CD4-positive, alpha-beta memory T cell (primary cell): Measurements from ENCODE around the gene ALCAM. TPM values are rescaled to one million over a fixed set of nuclear protein-coding genes. Genes with fewer than 3 reads are reported as not detected.

Source experiments
- CTCF ChIA-PET: fragments of 350-600 bp; sonication (Branson Sonifier 250); formaldehyde crosslinking; loops from one replicate; lab custom pipeline; 2021; ENCODE audit warnings: inconsistent platforms; ENCODE audit not compliant: partially characterized antibody; lab: Charles Lee
- POLR2A ChIA-PET: fragments of 350-600 bp; sonication (Branson Sonifier 250); formaldehyde crosslinking; loops from one replicate; lab custom pipeline; 2021; ENCODE audit not compliant: partially characterized antibody; lab: Charles Lee
- DNase-seq, 5 donors: peaks; one replicate each; pipeline versions ENCODE4 v3.0.0 to v3.0.0-alpha.2; 2020 to 2022; ENCODE audit warnings: mixed read lengths in 1 of 5
- H3K27ac ChIP-seq: one replicate; pipeline ENCODE4 v1.7.0; 2013; ENCODE audit warnings: low read depth, low read length
- H3K27me3 ChIP-seq: 2 replicates; pipeline ENCODE4 v1.7.0; 2013; ENCODE audit warnings: mild to moderate bottlenecking, low read length, moderate library complexity; ENCODE audit not compliant: insufficient read depth
- H3K36me3 ChIP-seq: 2 replicates; pipeline ENCODE4 v1.7.0; 2013; ENCODE audit warnings: mild to moderate bottlenecking, low read length, moderate library complexity; ENCODE audit not compliant: insufficient read depth
- H3K4me1 ChIP-seq: 2 replicates; pipeline ENCODE4 v1.7.0; 2013; ENCODE audit warnings: mild to moderate bottlenecking, low read length, moderate library complexity; ENCODE audit not compliant: insufficient read depth
- H3K4me3 ChIP-seq, 2 donors: one replicate each; pipeline ENCODE4 v1.7.0; 2013; ENCODE audit warnings: low read length in 2 of 2, mild to moderate bottlenecking in 1 of 2
- H3K9me3 ChIP-seq, 2 donors: one replicate each; pipeline ENCODE4 v1.7.0; 2013; ENCODE audit warnings: low read length in 2 of 2, control low read depth in 1 of 2; ENCODE audit not compliant: control insufficient read depth in 1 of 2
- H3K27ac Mint-ChIP-seq, 7 donors: one replicate each; pipeline ENCODE4 v1.8.0; 2020 to 2021; ENCODE audit warnings: mixed read lengths in 7 of 7, mild to moderate bottlenecking in 6 of 7, inconsistent platforms in 3 of 7, moderate library complexity in 3 of 7
- H3K27me3 Mint-ChIP-seq, 2 donors: one replicate each; pipeline ENCODE4 v1.8.0; 2020 to 2021; ENCODE audit warnings: mixed read lengths in 2 of 2
- H3K36me3 Mint-ChIP-seq, 2 donors: one replicate each; pipeline ENCODE4 v1.8.0; 2020 to 2021; ENCODE audit warnings: mixed read lengths in 2 of 2, inconsistent platforms in 1 of 2, mild to moderate bottlenecking in 1 of 2
- H3K4me1 Mint-ChIP-seq, 4 donors: one replicate each; pipeline ENCODE4 v1.8.0; 2020 to 2021; ENCODE audit warnings: mixed read lengths in 4 of 4, mild to moderate bottlenecking in 1 of 4
- H3K4me3 Mint-ChIP-seq, 8 donors: one replicate each; pipeline ENCODE4 v1.8.0; 2020 to 2021; ENCODE audit warnings: mixed read lengths in 8 of 8, mild to moderate bottlenecking in 7 of 8, moderate library complexity in 6 of 8, inconsistent platforms in 3 of 8
- H3K9me3 Mint-ChIP-seq, 8 donors: one replicate each; pipeline ENCODE4 v1.8.0; 2020 to 2021; ENCODE audit warnings: mixed read lengths in 8 of 8, mild to moderate bottlenecking in 5 of 8, inconsistent platforms in 3 of 8, moderate library complexity in 1 of 8
- intact Hi-C: fragments of 100-400 bp; cut with micrococcal nuclease; formaldehyde crosslinking; loops from one replicate; pipeline ENCODE4 v1.15.1; 2023
- polyA plus RNA-seq, 2 donors: library from polyadenylated mRNA; unstranded; fragments of 300-500 nt; fragmentation: Illumina TruSeq; gene quantifications; one replicate each; pipeline ENCODE4 v1.2.3, GENCODE V29; 2021
- total RNA-seq, 2 experiments: library from RNA; stranded (reverse); gene quantifications; one replicate each; pipeline ENCODE4 v1.2.3, GENCODE V29; 2021

Gene ALCAM
- total and polyA plus RNA-seq, 4 experiments from 2014 or later: 5.5 to 10.6 (median 8.6) TPM

GRCh38 chr3:105415951-105416350 lies 49.2 kb downstream of the ALCAM start:
- Histone ChIP-seq H3K27me3 (no peaks in the 10 kb centered on the region), H3K4me1 (no peaks in the 10 kb centered on the region), H3K36me3 (no peaks in the 10 kb centered on the region), H3K9me3 (no peaks in the 10 kb centered on the region), H3K27ac (no peak overlapping the region), H3K4me3 (no peak overlapping the region)
- Mint-ChIP-seq H3K4me3 (no peak overlapping the region), H3K36me3 (no peaks in the 10 kb centered on the region), H3K27me3 (no peaks in the 10 kb centered on the region), H3K4me1 (peaks cover 0 to 8% (median 1%) of the 10 kb centered on the region in 4 donors), H3K27ac (no peak overlapping the region), H3K9me3 (peaks cover 0 to 3% (median 0%) of the 10 kb centered on the region in 8 donors)
- no peak for DNase-seq
- CTCF ChIA-PET: no interaction called here
- POLR2A ChIA-PET: no interaction called here
- intact Hi-C loops: no loop called here

DNA sequence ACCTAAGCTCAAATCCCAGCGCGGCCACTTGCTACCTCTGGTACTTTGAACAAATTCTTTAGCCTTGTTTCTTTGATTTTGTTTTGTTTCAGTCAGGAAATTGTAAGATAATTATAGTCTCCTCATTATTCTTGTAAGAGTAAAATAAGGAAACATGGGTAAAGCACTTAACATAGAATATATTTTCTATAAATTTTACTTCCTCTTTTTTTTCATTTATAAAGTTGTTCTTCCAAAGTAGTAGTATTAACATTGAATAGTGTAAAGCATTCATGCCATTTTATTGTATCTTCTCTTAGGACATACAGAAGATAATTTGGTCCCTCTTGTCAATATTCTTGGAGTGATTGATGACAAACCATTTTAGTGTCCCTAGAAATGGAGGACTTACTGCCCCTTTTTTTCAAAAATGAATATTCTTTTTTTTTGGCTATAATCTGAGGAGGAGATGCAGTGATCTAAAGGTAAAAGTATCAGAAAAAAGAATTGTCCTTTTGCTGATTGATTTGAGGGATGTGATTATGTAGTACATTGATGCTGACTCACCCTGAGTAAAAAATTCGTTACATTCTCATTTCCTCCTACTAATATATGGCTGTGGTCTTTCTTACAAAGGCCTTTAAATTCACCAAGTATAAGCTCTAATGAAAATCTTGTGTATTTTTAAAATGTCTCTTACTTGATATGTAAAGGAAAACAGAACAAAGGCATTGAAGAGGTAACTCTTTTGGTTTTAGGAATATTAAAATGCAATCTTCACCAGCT lies 51.0 kb downstream of the ALCAM start:
- no peaks in the 10 kb centered on the region for H3K27me3 Mint-ChIP-seq
- no peak overlapping the region for H3K27ac Mint-ChIP-seq
- no peak overlapping the region for H3K4me3 Mint-ChIP-seq
- H3K36me3 Mint-ChIP-seq: no peaks in the 10 kb centered on the region
- Histone ChIP-seq H3K36me3 (no peaks in the 10 kb centered on the region), H3K4me1 (no peaks in the 10 kb centered on the region), H3K9me3 (no peaks in the 10 kb centered on the region), H3K27ac (no peak overlapping the region), H3K27me3 (no peaks in the 10 kb centered on the region), H3K4me3 (no peak overlapping the region)
- DNase-seq: no peak
- intact Hi-C loops: no loop called here
- ChIA-PET POLR2A (no interaction called here), CTCF (no interaction called here)
- H3K9me3 Mint-ChIP-seq: peaks cover 0 to 3% (median 0%) of the 10 kb centered on the region in 8 donors
- H3K4me1 Mint-ChIP-seq: peaks cover 0 to 8% (median 1%) of the 10 kb centered on the region in 4 donors

DNA sequence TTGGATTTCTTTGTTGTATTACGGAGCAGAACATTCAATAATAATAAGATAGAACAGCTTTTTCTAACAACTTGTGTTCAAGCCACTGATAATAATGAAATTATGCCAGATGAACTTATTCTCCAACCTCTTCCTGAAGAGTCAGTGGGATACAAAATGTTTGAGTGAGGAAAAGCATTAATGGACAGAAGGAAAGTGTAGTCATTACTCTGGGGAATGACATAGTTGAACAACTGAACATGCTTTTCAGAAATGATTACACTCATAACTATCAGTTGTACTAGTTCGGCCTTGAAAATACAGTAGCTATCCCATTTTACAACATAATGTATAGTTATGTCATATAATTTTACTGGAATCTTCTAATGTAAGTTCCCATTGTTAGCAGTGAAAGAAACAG lies 55.9 kb downstream of the ALCAM start:
- H3K36me3 Mint-ChIP-seq: no peaks in the 10 kb centered on the region
- Histone ChIP-seq H3K27ac (no peak overlapping the region), H3K9me3 (no peaks in the 10 kb centered on the region), H3K36me3 (no peaks in the 10 kb centered on the region), H3K27me3 (no peaks in the 10 kb centered on the region), H3K4me3 (no peak overlapping the region), H3K4me1 (no peaks in the 10 kb centered on the region)
- H3K4me1 Mint-ChIP-seq: peaks cover 0 to 4% (median 1%) of the 10 kb centered on the region in 4 donors
- H3K27me3 Mint-ChIP-seq: no peaks in the 10 kb centered on the region
- no peak overlapping the region for H3K4me3 Mint-ChIP-seq
- intact Hi-C loops: no loop called here
- ChIA-PET CTCF (no interaction called here), POLR2A (no interaction called here)
- no peak for DNase-seq
- H3K27ac Mint-ChIP-seq: no peak overlapping the region
- H3K9me3 Mint-ChIP-seq: peaks cover 0 to 3% (median 0%) of the 10 kb centered on the region in 8 donors

DNA sequence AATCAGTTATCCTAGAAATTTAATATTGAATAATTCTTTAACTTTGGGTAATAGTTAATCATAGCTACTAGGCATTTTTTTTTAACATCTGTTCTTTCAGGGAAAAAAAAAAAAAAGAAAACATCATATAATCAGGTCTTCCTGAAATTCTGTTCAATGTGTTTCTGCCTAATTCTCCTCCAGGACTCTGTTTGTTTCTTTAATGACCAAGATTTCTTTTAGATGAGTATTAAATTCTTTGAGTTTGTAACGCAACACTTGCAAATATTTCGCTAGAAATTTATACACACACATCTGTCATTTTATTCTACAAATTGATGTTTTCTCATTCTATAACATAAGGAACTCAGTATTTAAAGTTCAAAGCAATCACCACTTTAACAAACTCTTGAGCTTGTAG lies 56.7 kb downstream of the ALCAM start:
- no peaks in the 10 kb centered on the region for H3K27me3 Mint-ChIP-seq
- no peaks in the 10 kb centered on the region for H3K36me3 Mint-ChIP-seq
- no peak overlapping the region for H3K4me3 ChIP-seq
- H3K27ac ChIP-seq: no peak overlapping the region
- no peaks in the 10 kb centered on the region for H3K4me1 ChIP-seq
- H3K9me3 Mint-ChIP-seq: peaks cover 0 to 3% (median 0%) of the 10 kb centered on the region in 8 donors
- H3K9me3 ChIP-seq: no peaks in the 10 kb centered on the region
- H3K27ac Mint-ChIP-seq: no peak overlapping the region
- H3K27me3 ChIP-seq: no peaks in the 10 kb centered on the region
- no peaks in the 10 kb centered on the region for H3K36me3 ChIP-seq
- DNase-seq: no peak
- CTCF ChIA-PET: no interaction called here
- POLR2A ChIA-PET: no interaction called here
- peaks cover 0 to 4% (median 1%) of the 10 kb centered on the region in 4 donors for H3K4me1 Mint-ChIP-seq
- no peak overlapping the region for H3K4me3 Mint-ChIP-seq
- intact Hi-C loops: no loop called here

DNA sequence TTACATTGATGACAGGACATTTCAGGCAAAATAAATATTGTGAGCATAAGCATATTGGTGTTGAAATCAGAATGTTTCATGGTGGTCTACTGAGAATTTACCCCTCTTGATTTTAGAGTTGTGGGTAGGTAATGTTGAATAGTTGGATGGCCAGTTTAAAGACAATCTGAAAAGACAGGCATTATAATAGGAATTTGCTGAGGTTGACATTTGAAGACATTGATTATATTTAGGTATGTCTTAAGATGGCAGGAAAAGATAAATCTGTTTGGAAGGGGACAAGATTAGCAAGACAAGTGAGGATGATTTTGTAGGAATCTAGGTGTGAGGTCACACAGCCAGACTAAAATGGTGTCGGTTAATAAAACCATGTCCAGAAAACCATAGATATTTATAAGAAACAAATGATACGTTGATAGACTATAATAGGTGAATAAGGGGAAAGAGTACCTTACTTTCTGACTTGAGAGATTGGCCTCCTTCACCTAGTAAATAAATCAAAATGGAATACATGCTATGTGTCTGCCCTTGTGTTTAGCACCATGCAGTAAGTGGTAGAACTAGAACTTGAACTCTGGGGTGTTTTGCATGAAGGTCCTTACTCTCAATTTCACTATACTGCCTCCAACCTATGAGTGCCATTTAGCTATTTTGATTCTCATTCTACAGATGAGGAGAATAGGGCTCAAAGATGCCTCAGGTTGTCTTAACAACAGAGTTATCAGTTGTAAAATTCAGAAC lies 57.9 kb downstream of the ALCAM start:
- intact Hi-C loops: no loop called here
- no peak overlapping the region for H3K27ac ChIP-seq
- no peaks in the 10 kb centered on the region for H3K9me3 ChIP-seq
- no peak overlapping the region for H3K4me3 Mint-ChIP-seq
- no peak for DNase-seq
- H3K27ac Mint-ChIP-seq: no peak overlapping the region
- no peaks in the 10 kb centered on the region for H3K36me3 ChIP-seq
- H3K9me3 Mint-ChIP-seq: peaks cover 0 to 3% (median 0%) of the 10 kb centered on the region in 8 donors
- no peaks in the 10 kb centered on the region for H3K27me3 ChIP-seq
- H3K36me3 Mint-ChIP-seq: no peaks in the 10 kb centered on the region
- no peaks in the 10 kb centered on the region for H3K27me3 Mint-ChIP-seq
- H3K4me1 Mint-ChIP-seq: no peaks in the 10 kb centered on the region
- no peak overlapping the region for H3K4me3 ChIP-seq
- ChIA-PET CTCF (no interaction called here), POLR2A (no interaction called here)
- H3K4me1 ChIP-seq: no peaks in the 10 kb centered on the region

DNA sequence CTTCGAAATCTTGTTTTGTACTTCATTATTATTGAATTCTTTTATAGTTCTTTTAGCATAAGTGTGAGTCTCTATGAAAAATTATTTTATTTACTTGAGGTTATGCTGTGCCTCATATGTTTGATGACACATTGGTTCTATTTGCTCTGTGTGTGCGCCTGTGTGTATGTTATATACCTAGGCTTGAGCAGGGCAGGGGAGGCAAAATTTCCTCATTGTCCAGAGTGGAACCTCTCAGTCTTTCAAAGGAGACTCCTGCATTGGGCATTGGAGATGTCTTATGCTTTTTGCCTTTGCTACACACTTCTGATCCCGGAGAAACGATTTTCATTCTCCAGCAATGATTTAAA lies 58.4 kb downstream of the ALCAM start:
- H3K4me1 Mint-ChIP-seq: no peaks in the 10 kb centered on the region
- no peaks in the 10 kb centered on the region for H3K36me3 Mint-ChIP-seq
- ChIA-PET CTCF (no interaction called here), POLR2A (no interaction called here)
- H3K4me3 Mint-ChIP-seq: no peak overlapping the region
- Histone ChIP-seq H3K27me3 (no peaks in the 10 kb centered on the region), H3K27ac (no peak overlapping the region), H3K9me3 (no peaks in the 10 kb centered on the region), H3K4me1 (no peaks in the 10 kb centered on the region), H3K4me3 (no peak overlapping the region), H3K36me3 (no peaks in the 10 kb centered on the region)
- no peaks in the 10 kb centered on the region for H3K27me3 Mint-ChIP-seq
- intact Hi-C loops: no loop called here
- H3K9me3 Mint-ChIP-seq: peaks cover 0 to 3% (median 0%) of the 10 kb centered on the region in 8 donors
- DNase-seq: no peak
- no peak overlapping the region for H3K27ac Mint-ChIP-seq

DNA sequence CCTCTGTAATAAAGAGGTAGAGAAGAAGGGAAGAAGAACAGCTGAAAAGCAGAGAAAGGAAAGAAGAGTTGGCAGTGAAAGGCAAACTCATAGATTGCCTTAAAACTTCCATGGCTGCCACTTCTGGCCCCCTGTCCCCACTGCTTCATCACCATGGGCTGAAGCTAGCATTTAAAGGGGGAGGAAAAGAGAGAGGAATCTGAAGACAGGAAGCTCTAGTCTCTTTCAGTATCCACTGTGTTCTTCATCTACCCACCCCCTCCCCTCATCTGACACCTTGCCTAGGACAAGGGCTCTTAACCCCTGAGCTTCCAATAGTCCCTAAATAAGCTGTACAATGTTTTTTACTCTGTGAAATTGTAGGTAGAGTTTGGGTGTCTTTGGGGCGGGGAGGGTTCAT lies 60.6 kb downstream of the ALCAM start:
- intact Hi-C loops: no loop called here
- H3K36me3 Mint-ChIP-seq: no peaks in the 10 kb centered on the region
- no peaks in the 10 kb centered on the region for H3K27me3 ChIP-seq
- ChIA-PET CTCF (no interaction called here), POLR2A (interaction anchor here (0.8 kb wide), 1 partner anchor 57 kb away, joined by 3 read pairs; no protein-coding TSS in a partner anchor)
- no peaks in the 10 kb centered on the region for H3K4me1 ChIP-seq
- H3K4me3 ChIP-seq: no peak overlapping the region
- no peak overlapping the region for H3K4me3 Mint-ChIP-seq
- no peak overlapping the region for H3K27ac Mint-ChIP-seq
- H3K27me3 Mint-ChIP-seq: no peaks in the 10 kb centered on the region
- no peak for DNase-seq
- H3K27ac ChIP-seq: no peak overlapping the region
- H3K9me3 Mint-ChIP-seq: no peaks in the 10 kb centered on the region
- no peaks in the 10 kb centered on the region for H3K36me3 ChIP-seq
- no peaks in the 10 kb centered on the region for H3K9me3 ChIP-seq
- no peaks in the 10 kb centered on the region for H3K4me1 Mint-ChIP-seq
